ENCODE results near the gene WDR6.

Gene WDR6

DNA sequence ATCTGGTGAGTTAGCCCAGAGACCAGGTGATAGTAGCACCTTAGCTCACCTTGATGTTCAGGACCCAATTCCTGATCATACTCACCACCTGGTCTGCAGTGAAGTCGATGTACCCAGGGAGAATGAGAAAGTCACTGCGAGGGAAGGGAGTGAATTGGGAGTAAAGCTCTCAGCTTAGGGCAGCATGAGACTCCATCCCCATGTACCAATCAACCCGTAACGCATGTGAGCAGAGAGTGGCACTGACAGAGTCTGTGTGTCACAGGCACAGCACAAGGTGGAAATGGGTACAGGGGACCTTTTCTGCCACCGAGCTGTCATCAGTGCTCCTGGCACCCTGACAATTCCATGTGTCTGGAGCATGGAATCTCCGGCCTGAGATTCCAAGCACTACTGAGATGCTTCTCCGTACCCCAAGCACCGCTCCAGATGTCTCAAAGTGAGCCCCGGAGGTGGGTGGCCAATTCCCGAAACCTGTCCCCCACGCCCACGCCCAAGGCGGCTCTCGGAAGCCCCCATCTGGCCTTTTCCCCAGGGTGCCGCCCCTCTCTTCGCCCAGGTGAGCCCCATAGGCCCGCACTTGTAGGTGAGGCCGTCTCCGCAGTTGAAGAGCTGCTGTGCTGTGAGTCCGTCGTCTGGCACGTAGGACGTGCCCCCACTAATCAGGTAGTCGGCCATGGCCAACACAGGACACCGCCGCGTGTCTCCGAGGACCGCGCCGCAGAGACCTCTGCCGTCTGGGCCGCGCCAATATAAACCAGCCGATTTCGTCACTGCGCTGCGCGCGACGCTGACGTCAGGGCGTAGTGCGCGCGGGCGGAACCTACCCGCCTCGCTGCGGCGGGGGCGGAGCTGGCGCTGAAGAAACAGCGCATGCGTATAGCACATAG, 21.7 kb downstream of the WDR6 start, which contains the start of gene IMPDH2:
Gene IMPDH2, minus strand, starts transcription at position 726 of the 890 bp plus-strand sequence. Its CDS starts 48 bp downstream, at position 678.
- DNase-seq (ENCODE audit: low spot score), result peak; percentile 88

DNA sequence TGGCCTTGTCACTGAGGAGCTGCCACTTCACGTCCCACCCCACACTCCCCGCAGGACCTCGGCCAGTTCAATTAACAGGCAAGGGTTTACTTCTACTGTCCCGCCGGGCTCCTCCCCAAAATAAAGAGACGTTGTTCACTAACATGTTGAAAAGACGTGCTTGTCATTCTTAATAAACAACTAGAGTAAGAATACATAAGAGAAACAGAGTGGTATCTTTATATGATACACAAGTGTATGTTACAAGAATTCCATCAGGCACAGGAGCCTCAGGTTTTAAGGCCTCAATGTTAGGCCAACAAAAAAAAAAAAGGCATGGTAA, 22.3 kb downstream of the WDR6 start:
- no peak for DNase-seq (ENCODE audit: low spot score)

DNA sequence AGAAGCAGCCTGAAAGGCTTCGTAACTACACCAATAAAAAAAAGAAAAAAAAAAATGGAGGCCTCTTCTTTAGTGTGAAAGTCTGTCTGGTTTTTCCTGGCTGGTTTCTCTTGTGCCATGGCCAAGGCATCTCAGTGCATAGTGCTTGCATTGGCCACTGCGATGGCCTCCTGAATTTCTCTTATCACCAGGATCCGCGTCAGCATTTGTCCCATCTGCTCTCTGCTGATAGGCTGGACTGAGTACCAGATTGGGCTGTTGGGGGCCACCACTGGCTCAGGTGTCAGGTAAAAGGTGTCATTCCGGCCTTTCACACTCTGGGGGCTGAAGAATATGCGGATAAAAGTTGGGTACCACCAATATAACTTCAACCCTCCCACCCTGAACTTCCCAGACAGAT, 23.1 kb downstream of the WDR6 start:
- DNase-seq (ENCODE audit: low spot score), result no peak

DNA sequence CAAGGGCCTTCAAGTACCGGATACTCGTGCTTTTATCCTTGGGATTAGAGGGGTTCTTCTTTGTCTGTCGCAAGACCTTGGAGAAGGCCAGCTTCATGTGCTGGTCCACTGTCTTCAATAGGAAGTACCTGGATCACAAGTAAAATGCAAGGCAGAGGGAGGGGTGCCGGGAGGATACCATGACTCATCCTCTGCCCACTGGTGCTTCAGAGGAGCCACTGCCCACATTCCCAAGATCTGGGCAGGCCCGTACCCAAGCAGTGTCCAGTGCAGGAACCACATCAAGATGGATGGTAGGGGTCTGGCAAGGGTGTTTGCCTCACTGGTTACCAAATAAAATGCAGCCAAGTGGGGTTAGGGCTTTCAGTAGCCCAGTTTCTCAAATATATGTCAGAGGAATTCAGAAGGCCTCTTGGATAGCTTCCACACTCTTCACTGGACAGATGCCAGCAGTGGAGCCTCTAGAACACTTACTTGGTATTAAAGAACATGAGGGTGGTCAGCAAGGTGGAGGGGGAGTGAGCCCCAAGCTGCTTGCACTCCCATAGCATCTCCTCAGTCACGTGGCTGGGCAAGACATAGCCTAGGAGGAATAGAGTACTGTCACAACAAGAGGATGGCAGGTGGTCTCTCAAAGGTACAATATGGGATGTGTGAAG, 25.6 kb downstream of the WDR6 start:
- DNase-seq (ENCODE audit: low spot score), result no peak

DNA sequence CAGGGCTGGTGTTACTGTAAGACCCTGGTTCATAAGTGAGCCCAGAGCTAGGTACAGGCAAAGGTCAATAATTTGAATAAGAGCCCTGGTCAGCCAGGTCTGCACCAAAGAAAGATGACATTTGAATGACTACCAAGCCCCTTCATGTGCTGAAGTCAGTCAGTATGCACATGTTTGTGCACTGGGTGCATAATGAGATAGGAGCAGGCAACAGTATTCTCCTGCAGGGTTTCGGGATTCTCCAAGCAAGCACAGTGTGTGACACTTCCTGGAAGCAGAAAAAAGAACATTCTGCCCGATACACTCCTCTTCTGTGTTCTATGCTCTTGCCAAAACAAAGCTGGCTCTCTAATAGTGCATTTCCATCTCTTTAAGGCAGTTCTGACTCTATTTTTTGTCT, 27.5 kb downstream of the WDR6 start:
- no peak for DNase-seq (ENCODE audit: low spot score)

DNA sequence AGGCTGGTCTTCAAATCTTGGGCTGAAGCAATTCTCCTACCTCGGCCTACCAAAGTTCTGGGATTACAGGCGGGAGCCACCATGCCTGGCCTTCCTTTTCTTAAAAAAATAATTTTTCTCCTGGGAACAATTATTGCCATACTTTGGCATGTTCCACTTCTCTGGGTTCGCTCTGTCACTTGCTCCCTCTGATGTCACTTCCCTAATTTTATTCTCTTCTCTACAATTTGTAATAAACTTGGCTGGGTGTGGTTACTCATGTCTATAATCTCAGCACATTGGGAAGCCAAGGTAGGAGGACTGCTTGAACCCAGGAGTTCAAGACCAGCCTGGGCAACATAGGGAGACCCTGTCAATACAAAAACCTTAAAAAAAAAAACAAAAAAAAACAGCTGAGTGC, 28.1 kb downstream of the WDR6 start:
- no peak for DNase-seq (ENCODE audit: low spot score)

DNA sequence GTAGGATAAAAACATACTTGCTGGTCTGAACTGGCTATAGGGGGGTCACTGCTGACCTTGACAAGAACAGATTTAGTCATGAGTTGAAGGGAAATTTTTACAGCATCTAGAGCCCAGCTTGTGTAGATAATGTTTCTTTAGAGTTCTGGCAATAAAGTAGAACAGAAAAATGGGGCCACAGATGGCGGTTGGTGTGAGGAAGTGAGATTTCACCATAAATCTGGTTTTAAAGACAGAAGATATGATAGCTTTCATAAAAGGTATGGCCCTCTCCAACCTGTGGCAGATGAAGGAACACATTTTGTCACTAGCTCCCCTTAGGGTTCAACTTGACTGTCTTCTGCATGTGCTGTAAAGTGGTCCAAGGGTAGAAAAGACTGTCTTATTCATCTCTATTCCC, 46.4 kb downstream of the WDR6 start:
- no peak for DNase-seq (ENCODE audit: low spot score)

DNA sequence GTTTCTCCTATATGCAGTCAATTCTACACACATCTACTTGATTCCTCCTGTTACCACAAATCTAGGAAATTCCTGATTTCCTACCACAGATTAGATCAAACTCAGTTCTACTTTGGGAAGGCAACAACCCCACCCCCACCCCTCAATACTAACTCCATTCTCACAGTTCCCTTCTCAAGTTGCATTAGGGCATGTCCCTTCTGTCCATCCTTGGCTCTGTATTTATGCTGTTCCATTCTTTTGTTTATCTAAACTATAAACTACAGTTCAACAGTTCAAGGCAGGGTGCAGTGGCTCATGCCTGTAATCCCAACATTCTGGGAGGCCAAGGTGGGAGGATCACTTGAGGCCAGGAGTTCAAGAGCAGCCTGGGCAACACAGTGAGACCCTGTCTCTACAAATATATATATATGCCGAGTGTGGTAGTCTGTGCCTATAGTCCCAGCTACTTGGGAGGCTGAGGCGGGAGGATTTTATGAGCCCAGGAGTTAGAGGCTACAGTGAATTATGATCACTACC, 47.2 kb downstream of the WDR6 start:
- DNase-seq (ENCODE audit: low spot score), result no peak

DNA sequence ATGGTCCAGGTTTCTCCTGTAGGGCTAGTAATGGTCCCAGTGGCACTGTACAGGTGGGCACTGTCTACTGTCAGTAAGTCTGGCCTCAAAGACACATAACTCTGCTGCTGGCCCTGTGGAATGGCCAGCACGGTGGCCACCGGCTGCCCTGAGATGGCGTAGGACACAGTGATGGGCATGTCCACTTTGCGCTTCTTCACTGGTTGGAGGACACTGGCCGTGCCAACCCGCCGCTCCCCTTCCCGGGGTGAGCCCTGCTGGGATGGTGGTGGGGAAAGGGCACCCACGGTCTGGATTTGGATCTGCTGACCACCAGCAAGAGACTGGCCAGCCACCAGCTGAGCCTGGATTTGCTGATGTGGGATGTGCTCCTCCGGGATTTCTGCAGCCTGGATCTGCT, 50.1 kb downstream of the WDR6 start:
- DNase-seq (ENCODE audit: low spot score), result no peak

DNA sequence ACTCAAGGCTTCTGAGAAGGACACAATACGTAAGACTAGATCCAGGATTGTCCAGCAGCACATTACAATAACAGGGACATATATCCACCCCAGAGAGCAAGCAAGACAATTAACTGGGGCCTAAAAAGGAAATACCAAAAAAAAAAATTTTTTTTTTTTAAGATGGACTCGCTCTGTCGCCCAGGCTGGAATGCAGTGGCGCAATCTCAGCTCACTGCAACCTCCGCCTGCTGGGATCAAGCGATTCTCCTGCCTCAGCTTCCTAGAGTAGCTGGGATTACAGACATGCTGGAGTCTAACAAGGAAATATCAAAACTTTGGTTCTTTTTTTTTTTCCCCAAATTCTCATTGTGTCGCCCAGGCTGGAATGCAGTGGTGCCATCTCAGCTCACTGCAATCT, 50.8 kb downstream of the WDR6 start:
- DNase-seq (ENCODE audit: low spot score), result no peak

Small RNA genes within 50 kb of the gene (small RNA-seq; reads per million reads assigned to genes)
- gene MIR191 (396 to 1,795 reads per million in 2 experiments), gene MIR425 (9.0 to 86.9 reads per million in 2 experiments)
